Ishikawa (cell line): ENCODE measurements around the gene OBSCN.

Source experiments
- CEBPB ChIP-seq: IDR thresholded peaks from 2 replicates; pipeline ENCODE4 v1.6.1; 2012
- CREB1 ChIP-seq: IDR thresholded peaks from 2 replicates; pipeline ENCODE4 v1.6.1; 2012; ENCODE audit warnings: low read depth
- EGR1 ChIP-seq: IDR thresholded peaks from 2 replicates; pipeline ENCODE4 v1.6.1; 2012
- EP300 ChIP-seq: IDR thresholded peaks from 2 replicates; pipeline ENCODE4 v1.6.1; 2012; ENCODE audit warnings: borderline replicate concordance
- FOXM1 ChIP-seq: IDR thresholded peaks from 2 replicates; pipeline ENCODE4 v1.6.1; 2012; ENCODE audit warnings: low read depth, borderline replicate concordance
- NFIC ChIP-seq: IDR thresholded peaks from 2 replicates; pipeline ENCODE4 v1.6.1; 2012
- RAD21 ChIP-seq: IDR thresholded peaks from 2 replicates; pipeline ENCODE4 v1.6.1; 2012; ENCODE audit warnings: low read depth
- TAF1 ChIP-seq: IDR thresholded peaks from 2 replicates; pipeline ENCODE4 v1.6.1; 2012; ENCODE audit warnings: low read depth, mild to moderate bottlenecking
- TCF12 ChIP-seq: IDR thresholded peaks from 2 replicates; pipeline ENCODE4 v1.6.1; 2012; ENCODE audit warnings: low read depth
- TEAD4 ChIP-seq: IDR thresholded peaks from 2 replicates; pipeline ENCODE4 v1.6.1; 2012
- USF1 ChIP-seq: IDR thresholded peaks from 2 replicates; pipeline ENCODE4 v1.6.1; 2012
- YY1 ChIP-seq: IDR thresholded peaks from 2 replicates; pipeline ENCODE4 v1.6.1; 2012; ENCODE audit warnings: low read depth
- ZBTB7A ChIP-seq: IDR thresholded peaks from 2 replicates; pipeline ENCODE4 v1.6.1; 2012; ENCODE audit warnings: low read depth
- TF ChIP-seq, protein P1 (sequence below): IDR thresholded peaks from 2 replicates; pipeline ENCODE4 v1.6.1; 2012; ENCODE audit warnings: low read depth, mild to moderate bottlenecking
- TF ChIP-seq, protein P2 (sequence below): IDR thresholded peaks from 2 replicates; pipeline ENCODE4 v1.6.1; 2012

OBSCN gene

DNA sequence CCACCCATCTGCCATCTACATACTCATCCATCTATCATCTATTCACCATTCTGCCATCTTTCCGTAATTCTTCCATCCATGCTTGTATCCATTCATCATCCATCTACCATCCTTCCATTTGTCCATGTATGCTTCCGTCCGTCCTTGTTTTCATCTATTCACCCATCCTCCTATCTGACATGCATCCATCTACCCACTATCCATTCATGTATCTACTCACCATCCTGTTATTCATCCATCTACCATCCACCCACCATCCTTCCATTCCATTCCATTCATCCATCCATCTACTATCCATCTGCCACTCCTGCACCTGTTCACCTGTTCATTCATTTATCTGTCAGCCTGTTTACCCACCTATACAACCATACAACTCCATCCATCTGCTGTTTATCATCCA, 112.5 kb downstream of the OBSCN start:
- no peak for TF ChIP-seq USF1
- TF ChIP-seq CREB1 = no peak
- no peak for TF ChIP-seq YY1
- no peak for TF ChIP-seq CEBPB
- TF ChIP-seq RAD21 = no peak
- no peak for TF ChIP-seq NFIC
- no peak for TF ChIP-seq TCF12
- TF ChIP-seq, protein P1, sequence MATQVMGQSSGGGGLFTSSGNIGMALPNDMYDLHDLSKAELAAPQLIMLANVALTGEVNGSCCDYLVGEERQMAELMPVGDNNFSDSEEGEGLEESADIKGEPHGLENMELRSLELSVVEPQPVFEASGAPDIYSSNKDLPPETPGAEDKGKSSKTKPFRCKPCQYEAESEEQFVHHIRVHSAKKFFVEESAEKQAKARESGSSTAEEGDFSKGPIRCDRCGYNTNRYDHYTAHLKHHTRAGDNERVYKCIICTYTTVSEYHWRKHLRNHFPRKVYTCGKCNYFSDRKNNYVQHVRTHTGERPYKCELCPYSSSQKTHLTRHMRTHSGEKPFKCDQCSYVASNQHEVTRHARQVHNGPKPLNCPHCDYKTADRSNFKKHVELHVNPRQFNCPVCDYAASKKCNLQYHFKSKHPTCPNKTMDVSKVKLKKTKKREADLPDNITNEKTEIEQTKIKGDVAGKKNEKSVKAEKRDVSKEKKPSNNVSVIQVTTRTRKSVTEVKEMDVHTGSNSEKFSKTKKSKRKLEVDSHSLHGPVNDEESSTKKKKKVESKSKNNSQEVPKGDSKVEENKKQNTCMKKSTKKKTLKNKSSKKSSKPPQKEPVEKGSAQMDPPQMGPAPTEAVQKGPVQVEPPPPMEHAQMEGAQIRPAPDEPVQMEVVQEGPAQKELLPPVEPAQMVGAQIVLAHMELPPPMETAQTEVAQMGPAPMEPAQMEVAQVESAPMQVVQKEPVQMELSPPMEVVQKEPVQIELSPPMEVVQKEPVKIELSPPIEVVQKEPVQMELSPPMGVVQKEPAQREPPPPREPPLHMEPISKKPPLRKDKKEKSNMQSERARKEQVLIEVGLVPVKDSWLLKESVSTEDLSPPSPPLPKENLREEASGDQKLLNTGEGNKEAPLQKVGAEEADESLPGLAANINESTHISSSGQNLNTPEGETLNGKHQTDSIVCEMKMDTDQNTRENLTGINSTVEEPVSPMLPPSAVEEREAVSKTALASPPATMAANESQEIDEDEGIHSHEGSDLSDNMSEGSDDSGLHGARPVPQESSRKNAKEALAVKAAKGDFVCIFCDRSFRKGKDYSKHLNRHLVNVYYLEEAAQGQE = no peak
- no peak for TF ChIP-seq EP300
- TF ChIP-seq ZBTB7A = no peak
- no peak for TF ChIP-seq TEAD4
- TF ChIP-seq EGR1 = no peak

- TF ChIP-seq NFIC (no peak), USF1 (no peak), EP300 (no peak), EGR1 (no peak), YY1 (no peak), CEBPB (no peak), ZBTB7A (no peak), TAF1 (no peak), FOXM1 (no peak), TEAD4 (no peak), TCF12 (no peak), CREB1 (no peak), RAD21 (no peak)
- TF ChIP-seq, protein P1 = no peak
- TF ChIP-seq, protein P2, sequence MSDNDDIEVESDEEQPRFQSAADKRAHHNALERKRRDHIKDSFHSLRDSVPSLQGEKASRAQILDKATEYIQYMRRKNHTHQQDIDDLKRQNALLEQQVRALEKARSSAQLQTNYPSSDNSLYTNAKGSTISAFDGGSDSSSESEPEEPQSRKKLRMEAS = no peak
Observed at GRCh38 chr1:228321435-228321834, 113.6 kb downstream of the OBSCN start.

DNA sequence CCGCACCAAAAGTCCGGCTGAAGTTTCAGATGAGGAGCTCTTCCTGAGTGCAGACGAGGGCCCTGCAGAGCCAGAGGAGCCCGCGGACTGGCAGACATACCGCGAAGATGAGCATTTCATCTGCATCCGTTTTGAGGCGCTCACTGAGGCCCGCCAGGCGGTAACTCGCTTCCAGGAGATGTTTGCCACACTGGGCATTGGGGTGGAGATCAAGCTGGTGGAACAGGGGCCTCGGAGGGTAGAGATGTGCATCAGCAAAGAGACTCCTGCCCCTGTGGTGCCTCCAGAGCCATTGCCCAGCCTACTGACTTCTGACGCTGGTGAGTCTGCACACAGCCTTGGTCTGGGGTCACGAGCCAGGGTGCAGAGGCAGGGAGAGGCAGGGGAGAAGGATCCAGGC, 114.1 kb downstream of the OBSCN start:
- TF ChIP-seq, protein P2 = no peak
- TF ChIP-seq FOXM1 = no peak
- no peak for TF ChIP-seq CREB1
- no peak for TF ChIP-seq NFIC
- no peak for TF ChIP-seq YY1
- no peak for TF ChIP-seq EGR1
- no peak for TF ChIP-seq TEAD4
- no peak for TF ChIP-seq RAD21
- TF ChIP-seq EP300 = no peak
- no peak for TF ChIP-seq TCF12
- TF ChIP-seq USF1 = no peak
- TF ChIP-seq, protein P1 = no peak
- TF ChIP-seq CEBPB = no peak
- TF ChIP-seq ZBTB7A = no peak
- no peak for TF ChIP-seq TAF1

DNA sequence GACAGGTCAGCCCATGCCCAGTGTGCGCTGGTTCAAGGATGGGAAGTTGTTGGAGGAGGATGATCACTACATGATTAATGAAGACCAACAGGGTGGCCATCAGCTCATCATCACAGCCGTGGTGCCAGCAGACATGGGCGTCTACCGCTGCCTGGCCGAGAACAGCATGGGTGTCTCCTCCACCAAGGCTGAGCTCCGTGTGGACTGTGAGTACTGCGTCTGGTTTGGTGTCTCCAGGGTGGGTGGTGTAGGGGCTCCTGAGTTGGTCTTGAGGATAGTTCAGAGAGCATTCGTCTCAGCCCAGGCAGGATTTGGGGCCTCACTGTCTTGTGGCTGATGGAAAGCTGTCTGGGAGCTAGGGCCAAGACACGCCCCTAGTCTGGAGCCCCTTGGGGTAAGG, 115.6 kb downstream of the OBSCN start:
- TF ChIP-seq EGR1 (no peak), NFIC (no peak), CREB1 (no peak), EP300 (no peak), TCF12 (no peak), CEBPB (no peak), YY1 (no peak), USF1 (no peak), FOXM1 (no peak), TEAD4 (no peak), TAF1 (no peak), ZBTB7A (no peak), RAD21 (no peak)
- TF ChIP-seq, protein P1 = no peak
- TF ChIP-seq, protein P2 = no peak
